K562 (cell line): ENCODE data around the gene PRKAR2B. TPM values are rescaled to one million over a fixed set of nuclear protein-coding genes. Genes with fewer than 3 reads are reported as not detected.

ENCODE experiments used
- ETV6 ChIP-seq, 3 experiments: fragments of 150-350 bp in 1 of 3; sonication (generic) in 1 of 3; formaldehyde crosslinking in 1 of 3; IDR thresholded peaks; 2 replicates each; pipeline versions ENCODE4 v1.6.1 to v1.8.0; 2014 to 2022; ENCODE audit warnings: borderline replicate concordance in 2 of 3, low read depth in 2 of 3, antibody characterized with exemption in 1 of 3, low read length in 1 of 3, mild to moderate bottlenecking in 1 of 3, missing genetic modification reagents in 1 of 3
- EWSR1 ChIP-seq: fragments of 450-650 bp; IDR thresholded peaks from 2 replicates; pipeline ENCODE4 v1.6.1; 2018; ENCODE audit warnings: borderline replicate concordance, mild to moderate bottlenecking, low read depth, moderate library complexity; ENCODE audit not compliant: partially characterized antibody
- NCOA4 ChIP-seq: fragments of 450-650 bp; IDR thresholded peaks from 2 replicates; pipeline ENCODE4 v1.6.1; 2018; ENCODE audit warnings: mild to moderate bottlenecking; ENCODE audit not compliant: partially characterized antibody
- RAD51 ChIP-seq: fragments of 450-650 bp; IDR thresholded peaks from 2 replicates; pipeline ENCODE4 v1.7.1; 2016; ENCODE audit warnings: low read depth, mild to moderate bottlenecking, borderline replicate concordance
- TRIM28 ChIP-seq: fragments of 450-650 bp; IDR thresholded peaks from 2 replicates; pipeline ENCODE4 v1.6.1; 2017
- ZKSCAN1 ChIP-seq: fragments of 150-350 bp; IDR thresholded peaks from 2 replicates; pipeline ENCODE4 v1.6.1; 2016; ENCODE audit warnings: low read depth, low read length
- ZNF551 ChIP-seq: fragments of 250-450 bp; sonication (Bioruptor Pico); IDR thresholded peaks from 2 replicates; pipeline ENCODE4 v1.5.0; 2021; ENCODE audit warnings: mild to moderate bottlenecking, moderate library complexity
- ZNF57 ChIP-seq: fragments of 450-650 bp; formaldehyde crosslinking; IDR thresholded peaks from 2 replicates; pipeline ENCODE4 v1.4.0; 2020; ENCODE audit warnings: mild to moderate bottlenecking, moderate library complexity
- polyA plus RNA-seq, 8 experiments: library from polyadenylated mRNA; depleted of rRNA in 4 of 8; stranded (reverse) in 5 of 8; unstranded in 3 of 8; fragments of >200 nt; fragmentation: Nextera tagmentation in 2 of 8; fragmentation: Illumina TruSeq in 1 of 8; extraction: Ambion mirVana in 2 of 8; extraction: Trizol in 1 of 8; gene quantifications; 2 replicates each; pipeline versions ENCODE4 v1.2.1 to v1.2.3, GENCODE V29; 2011 to 2014; ENCODE audit warnings: inconsistent platforms in 1 of 8, missing spikeins in 1 of 8
- total RNA-seq, 7 experiments: library from RNA; depleted of rRNA in 6 of 7; stranded (reverse); fragments of >200 nt in 6 of 7; fragmentation: Illumina TruSeq in 2 of 7; extraction: Trizol in 2 of 7; gene quantifications; 2 replicates each; pipeline versions ENCODE4 v1.2.1 to v1.2.3, GENCODE V29; 2011 to 2021; ENCODE audit warnings: low replicate concordance in 1 of 7
- TF ChIP-seq, protein P1 (sequence below): fragments of 200-600 bp; sonication (generic); IDR thresholded peaks from one replicate; pipeline ENCODE4 v1.6.1; 2012; ENCODE audit warnings: mild to moderate bottlenecking, low read depth, low read length, inconsistent platforms
- TF ChIP-seq, protein P2 (sequence below): sonication (generic); formaldehyde crosslinking; IDR thresholded peaks from 2 replicates; pipeline ENCODE4 v1.8.0; 2022; ENCODE audit warnings: mild to moderate bottlenecking, missing genetic modification reagents
- TF ChIP-seq, protein P3 (sequence below): fragments of 250-450 bp; sonication (Bioruptor Pico); IDR thresholded peaks from 2 replicates; pipeline ENCODE4 v1.5.0; 2020; ENCODE audit warnings: mild to moderate bottlenecking

PRKAR2B gene
- total and polyA plus RNA-seq, 9 of the 15 experiments (the other 6 are each of a cell fraction or from before 2014, with no cell fraction given): 59.0 to 173 (median 129) TPM

- TF ChIP-seq, protein P1, sequence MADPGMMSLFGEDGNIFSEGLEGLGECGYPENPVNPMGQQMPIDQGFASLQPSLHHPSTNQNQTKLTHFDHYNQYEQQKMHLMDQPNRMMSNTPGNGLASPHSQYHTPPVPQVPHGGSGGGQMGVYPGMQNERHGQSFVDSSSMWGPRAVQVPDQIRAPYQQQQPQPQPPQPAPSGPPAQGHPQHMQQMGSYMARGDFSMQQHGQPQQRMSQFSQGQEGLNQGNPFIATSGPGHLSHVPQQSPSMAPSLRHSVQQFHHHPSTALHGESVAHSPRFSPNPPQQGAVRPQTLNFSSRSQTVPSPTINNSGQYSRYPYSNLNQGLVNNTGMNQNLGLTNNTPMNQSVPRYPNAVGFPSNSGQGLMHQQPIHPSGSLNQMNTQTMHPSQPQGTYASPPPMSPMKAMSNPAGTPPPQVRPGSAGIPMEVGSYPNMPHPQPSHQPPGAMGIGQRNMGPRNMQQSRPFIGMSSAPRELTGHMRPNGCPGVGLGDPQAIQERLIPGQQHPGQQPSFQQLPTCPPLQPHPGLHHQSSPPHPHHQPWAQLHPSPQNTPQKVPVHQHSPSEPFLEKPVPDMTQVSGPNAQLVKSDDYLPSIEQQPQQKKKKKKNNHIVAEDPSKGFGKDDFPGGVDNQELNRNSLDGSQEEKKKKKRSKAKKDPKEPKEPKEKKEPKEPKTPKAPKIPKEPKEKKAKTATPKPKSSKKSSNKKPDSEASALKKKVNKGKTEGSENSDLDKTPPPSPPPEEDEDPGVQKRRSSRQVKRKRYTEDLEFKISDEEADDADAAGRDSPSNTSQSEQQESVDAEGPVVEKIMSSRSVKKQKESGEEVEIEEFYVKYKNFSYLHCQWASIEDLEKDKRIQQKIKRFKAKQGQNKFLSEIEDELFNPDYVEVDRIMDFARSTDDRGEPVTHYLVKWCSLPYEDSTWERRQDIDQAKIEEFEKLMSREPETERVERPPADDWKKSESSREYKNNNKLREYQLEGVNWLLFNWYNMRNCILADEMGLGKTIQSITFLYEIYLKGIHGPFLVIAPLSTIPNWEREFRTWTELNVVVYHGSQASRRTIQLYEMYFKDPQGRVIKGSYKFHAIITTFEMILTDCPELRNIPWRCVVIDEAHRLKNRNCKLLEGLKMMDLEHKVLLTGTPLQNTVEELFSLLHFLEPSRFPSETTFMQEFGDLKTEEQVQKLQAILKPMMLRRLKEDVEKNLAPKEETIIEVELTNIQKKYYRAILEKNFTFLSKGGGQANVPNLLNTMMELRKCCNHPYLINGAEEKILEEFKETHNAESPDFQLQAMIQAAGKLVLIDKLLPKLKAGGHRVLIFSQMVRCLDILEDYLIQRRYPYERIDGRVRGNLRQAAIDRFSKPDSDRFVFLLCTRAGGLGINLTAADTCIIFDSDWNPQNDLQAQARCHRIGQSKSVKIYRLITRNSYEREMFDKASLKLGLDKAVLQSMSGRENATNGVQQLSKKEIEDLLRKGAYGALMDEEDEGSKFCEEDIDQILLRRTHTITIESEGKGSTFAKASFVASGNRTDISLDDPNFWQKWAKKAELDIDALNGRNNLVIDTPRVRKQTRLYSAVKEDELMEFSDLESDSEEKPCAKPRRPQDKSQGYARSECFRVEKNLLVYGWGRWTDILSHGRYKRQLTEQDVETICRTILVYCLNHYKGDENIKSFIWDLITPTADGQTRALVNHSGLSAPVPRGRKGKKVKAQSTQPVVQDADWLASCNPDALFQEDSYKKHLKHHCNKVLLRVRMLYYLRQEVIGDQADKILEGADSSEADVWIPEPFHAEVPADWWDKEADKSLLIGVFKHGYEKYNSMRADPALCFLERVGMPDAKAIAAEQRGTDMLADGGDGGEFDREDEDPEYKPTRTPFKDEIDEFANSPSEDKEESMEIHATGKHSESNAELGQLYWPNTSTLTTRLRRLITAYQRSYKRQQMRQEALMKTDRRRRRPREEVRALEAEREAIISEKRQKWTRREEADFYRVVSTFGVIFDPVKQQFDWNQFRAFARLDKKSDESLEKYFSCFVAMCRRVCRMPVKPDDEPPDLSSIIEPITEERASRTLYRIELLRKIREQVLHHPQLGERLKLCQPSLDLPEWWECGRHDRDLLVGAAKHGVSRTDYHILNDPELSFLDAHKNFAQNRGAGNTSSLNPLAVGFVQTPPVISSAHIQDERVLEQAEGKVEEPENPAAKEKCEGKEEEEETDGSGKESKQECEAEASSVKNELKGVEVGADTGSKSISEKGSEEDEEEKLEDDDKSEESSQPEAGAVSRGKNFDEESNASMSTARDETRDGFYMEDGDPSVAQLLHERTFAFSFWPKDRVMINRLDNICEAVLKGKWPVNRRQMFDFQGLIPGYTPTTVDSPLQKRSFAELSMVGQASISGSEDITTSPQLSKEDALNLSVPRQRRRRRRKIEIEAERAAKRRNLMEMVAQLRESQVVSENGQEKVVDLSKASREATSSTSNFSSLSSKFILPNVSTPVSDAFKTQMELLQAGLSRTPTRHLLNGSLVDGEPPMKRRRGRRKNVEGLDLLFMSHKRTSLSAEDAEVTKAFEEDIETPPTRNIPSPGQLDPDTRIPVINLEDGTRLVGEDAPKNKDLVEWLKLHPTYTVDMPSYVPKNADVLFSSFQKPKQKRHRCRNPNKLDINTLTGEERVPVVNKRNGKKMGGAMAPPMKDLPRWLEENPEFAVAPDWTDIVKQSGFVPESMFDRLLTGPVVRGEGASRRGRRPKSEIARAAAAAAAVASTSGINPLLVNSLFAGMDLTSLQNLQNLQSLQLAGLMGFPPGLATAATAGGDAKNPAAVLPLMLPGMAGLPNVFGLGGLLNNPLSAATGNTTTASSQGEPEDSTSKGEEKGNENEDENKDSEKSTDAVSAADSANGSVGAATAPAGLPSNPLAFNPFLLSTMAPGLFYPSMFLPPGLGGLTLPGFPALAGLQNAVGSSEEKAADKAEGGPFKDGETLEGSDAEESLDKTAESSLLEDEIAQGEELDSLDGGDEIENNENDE: no peak
- TF ChIP-seq ETV6 (IDR thresholded peaks at IDR 0.05; ENCODE audit: borderline replicate concordance in 1 of 2, low read depth in 2 of 2, low read length in 1 of 2) (no peak), ETV6 (CRISPR knock-in tag; IDR thresholded peaks at IDR 0.05; ENCODE audit: borderline replicate concordance) (no peak), RAD51 (0 out of 2 replicates have a peak, but pooled peaks have one; percentile 39), ZKSCAN1 (no peak), EWSR1 (no peak), ZNF551 (no peak), NCOA4 (no peak), ZNF57 (CRISPR knock-in tag) (no peak), TRIM28 (no peak)
- TF ChIP-seq, protein P2, sequence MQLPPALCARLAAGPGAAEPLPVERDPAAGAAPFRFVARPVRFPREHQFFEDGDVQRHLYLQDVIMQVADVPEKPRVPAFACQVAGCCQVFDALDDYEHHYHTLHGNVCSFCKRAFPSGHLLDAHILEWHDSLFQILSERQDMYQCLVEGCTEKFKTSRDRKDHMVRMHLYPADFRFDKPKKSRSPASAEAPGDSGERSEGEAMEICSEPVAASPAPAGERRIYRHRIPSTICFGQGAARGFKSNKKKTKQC (CRISPR knock-in tag): no peak
- TF ChIP-seq, protein P3, sequence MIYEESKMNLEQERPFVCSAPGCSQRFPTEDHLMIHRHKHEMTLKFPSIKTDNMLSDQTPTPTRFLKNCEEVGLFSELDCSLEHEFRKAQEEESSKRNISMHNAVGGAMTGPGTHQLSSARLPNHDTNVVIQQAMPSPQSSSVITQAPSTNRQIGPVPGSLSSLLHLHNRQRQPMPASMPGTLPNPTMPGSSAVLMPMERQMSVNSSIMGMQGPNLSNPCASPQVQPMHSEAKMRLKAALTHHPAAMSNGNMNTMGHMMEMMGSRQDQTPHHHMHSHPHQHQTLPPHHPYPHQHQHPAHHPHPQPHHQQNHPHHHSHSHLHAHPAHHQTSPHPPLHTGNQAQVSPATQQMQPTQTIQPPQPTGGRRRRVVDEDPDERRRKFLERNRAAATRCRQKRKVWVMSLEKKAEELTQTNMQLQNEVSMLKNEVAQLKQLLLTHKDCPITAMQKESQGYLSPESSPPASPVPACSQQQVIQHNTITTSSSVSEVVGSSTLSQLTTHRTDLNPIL (CRISPR knock-in tag): peak; percentile 70; the same call in 1 of the 2 replicates
Measured at GRCh38 chr7:107009846-107010203, 34.7 kb upstream of the PRKAR2B start (continued).
